HG02981 (cell line): ENCODE results near the gene GBA3.

ENCODE experiments used
- ATAC-seq: cut with Tn5 transposase; IDR thresholded peaks from one replicate; pipeline ENCODE4 v1.9.1; 2021; ENCODE audit warnings: mild to moderate bottlenecking, moderate library complexity; ENCODE audit not compliant: unreplicated experiment

The GBA3 gene

DNA sequence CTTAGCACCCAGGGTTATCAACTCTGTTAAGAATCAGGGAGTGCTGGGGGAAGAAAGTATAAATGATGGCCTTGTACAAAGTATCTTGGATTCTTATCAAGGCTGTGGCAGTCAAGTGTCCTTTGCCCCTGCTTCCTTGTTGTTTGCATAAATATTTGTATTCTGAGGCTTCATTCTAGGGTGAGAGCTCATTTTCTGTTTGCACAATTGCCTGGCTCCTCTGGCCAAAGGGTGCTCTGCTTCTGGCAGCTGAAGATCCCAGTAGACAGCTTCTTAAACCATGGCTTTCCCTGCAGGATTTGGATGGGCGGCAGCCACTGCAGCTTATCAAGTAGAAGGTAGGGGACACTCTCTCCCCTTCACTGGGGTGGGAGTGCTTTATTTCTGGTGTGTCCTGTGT is at the start of gene GBA3:
TSS of gene GBA3 (plus strand) at position 202 of the 400 bp plus-strand sequence.
- no peak for ATAC-seq

DNA sequence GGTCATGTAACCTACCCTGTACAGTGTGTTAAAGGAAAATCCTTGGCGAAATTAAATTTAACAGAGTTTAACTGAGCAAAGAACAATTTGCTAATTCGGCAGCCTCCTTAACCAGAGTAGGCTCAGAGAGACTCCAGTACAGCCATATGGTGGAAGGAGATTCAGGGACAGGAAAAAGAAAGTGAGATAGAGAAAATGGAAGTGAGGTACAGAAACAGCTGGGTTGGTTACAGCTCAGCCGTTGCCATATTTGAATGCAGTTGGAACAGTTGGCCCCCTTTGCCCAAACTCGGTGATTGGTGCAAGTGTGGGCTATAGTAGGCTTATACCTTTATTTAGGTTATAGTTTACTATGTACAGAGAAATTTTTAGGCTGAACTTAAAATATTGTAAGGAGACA is 48.8 kb upstream of the GBA3 start:
- ATAC-seq, result no peak

DNA sequence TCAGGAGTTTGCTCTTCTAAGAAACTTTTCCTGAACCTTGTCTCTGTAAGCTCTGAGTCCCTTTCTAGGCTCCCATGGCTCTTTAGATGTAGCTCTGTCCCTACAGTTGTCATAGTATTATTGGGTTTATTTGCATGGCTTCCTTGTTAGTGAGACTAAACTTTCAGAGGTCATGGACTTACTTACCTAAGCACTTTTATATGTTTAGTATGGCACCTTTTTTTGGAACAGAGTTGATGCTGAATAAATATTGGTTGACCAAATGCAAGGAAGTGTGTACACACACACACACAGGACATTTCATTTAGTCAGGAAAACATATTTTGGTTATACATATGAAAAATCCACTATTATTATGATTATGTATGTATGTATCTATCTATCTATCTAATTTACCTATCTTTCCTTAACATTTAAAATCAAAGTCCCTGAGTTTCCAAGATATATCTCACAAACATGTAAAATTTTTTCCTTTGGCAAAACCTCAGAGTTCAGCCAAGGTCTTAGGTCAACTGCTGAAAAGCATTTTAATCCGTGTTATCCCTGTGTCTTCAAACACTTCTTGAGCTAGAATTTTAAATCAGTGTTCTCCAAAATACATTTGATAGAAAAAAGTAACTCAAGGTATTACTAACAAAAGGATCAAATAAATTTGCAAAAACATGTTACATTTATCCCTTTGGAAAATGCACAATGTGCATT is 47.1 kb upstream of the GBA3 start:
- ATAC-seq, result no peak

- no peak for ATAC-seq
These were observed 43.7 kb upstream of the GBA3 start for GRCh38 chr4:22648996-22649395.

GRCh38 chr4:22650771-22651170 is 42.0 kb upstream of the GBA3 start:
- no peak for ATAC-seq

DNA sequence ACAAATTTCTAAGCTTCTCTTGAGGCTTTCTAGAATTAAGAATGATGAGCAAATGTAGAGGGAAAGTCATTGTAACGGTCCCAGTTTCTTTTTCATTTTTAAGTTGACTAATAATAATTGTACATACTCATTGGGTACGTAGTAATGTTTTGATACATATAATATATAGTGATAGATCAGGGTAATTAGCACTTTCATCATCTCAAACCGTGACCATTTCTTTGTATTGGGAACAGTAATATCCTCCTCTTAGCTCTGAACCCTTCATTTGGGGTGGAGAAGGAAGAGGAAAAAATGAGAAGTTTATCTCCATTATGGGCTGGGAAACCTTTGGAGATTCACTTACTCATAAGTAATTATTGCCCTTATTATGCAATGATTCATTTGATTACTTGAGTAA is 39.0 kb upstream of the GBA3 start:
- ATAC-seq, result no peak

- no peak for ATAC-seq
These were observed 31.3 kb upstream of the GBA3 start for GRCh38 chr4:22661443-22661842.

DNA sequence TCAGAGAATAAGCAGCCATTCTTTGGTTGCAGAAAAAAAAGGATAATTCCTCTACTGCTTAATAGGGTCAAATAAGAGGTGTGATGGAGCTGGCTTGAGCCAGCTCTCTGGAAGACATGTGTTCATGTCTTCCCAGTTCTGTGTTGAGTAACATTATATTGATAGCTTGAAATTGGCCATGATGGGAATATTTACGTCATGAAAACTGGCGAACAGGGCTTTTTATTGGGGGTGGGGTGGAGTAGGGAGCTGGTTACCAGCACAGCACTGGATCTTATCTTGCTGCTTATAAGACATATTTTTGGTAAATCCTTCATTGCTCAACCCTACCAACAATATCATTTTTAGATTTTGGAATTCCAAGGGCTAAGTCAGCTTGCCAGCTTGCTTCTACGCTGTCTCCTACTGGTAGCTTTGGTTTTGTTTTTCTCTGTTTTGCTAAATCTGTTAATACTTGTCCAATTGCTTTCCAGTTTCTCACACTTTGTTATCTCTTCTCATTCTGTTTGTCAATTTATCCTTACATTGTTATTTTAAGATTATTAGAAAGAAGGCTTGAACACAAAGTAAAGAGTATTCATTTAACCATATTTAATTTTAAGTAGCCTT is 25.3 kb upstream of the GBA3 start:
- ATAC-seq, result no peak

DNA sequence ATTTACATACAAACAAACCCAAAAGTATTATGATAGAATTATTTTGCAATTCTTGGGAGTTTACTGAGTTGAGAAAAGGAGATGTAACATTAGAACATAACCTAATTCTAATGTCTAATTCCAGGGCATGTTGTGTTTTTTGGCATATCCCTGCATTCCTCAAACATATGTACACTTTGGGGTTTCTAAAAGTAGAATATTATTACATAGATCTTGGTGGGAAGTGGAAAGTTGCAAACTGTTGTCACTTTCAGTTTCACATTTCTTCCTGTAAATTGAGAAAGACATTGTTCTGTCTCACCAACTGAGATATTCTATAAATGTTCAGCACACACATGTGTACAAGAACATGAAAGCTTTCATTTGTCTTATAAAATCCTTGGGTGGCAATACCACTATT is 24.4 kb upstream of the GBA3 start:
- no peak for ATAC-seq

- no peak for ATAC-seq
These were observed 24.0 kb upstream of the GBA3 start for GRCh38 chr4:22668702-22669101.

DNA sequence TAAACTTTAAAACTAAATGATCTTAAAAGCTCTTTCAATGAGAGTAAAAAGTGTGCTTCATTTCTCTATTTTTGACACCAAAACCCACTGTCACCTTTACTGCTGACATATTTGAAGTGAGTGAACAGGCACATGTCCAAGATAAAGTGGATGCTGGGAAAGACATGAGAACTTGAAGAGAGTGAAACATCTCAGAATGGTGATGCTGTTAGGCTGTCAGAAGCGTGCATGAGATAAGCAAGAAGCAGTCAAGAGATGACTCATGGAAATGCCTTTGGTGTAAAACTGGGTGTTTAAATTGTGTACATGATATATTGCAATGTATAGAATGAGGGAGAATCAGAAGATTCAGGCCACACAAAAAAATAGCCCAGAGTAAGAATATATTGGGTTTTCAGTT is 21.8 kb upstream of the GBA3 start:
- no peak for ATAC-seq

GRCh38 chr4:22672519-22672918 is 20.2 kb upstream of the GBA3 start:
- ATAC-seq, result no peak

- ATAC-seq, result no peak
These were observed 19.8 kb upstream of the GBA3 start for GRCh38 chr4:22672944-22673343.

DNA sequence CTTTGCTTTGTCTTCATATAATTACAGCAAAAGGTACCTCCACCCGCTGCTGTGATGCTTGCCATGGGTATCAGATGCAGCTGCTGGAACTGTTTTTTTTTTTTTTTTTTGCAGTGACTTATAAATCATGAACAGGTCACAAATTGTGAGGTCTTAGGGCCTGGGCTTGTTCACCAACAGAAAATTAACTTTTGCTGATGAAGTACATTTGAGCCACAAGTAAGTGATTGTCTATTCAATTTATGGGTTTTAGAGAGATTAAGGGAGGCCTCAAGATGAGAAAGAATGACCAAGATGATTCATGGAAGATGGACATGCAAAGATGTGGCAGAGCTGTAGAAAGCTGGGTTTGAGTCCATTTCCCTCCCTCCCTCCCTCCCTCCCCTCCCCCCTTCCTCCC is 18.0 kb upstream of the GBA3 start:
- ATAC-seq, result no peak

GRCh38 chr4:22676063-22676462 is 16.7 kb upstream of the GBA3 start:
- no peak for ATAC-seq

DNA sequence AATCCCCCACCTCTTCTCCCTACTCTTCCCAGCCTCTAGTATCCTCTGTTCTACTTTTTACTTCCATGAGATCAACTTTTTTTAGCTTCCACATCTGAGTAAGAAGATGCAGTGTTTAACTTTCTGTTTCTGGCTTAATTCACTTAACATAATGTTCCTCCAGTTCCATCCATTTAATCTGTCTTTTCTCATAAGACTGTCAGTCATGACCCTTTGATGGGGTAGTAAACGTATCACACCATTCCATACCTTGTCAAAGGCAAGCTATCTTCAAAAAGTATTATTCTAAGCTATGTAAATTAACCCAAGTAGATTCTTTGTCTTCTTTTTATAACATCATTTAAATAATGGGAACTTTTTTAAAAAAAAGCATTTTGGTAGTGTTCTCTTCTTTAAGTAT is 15.0 kb upstream of the GBA3 start:
- no peak for ATAC-seq

GRCh38 chr4:22678940-22679854 is 13.5 kb upstream of the GBA3 start:
- ATAC-seq, result no peak

DNA sequence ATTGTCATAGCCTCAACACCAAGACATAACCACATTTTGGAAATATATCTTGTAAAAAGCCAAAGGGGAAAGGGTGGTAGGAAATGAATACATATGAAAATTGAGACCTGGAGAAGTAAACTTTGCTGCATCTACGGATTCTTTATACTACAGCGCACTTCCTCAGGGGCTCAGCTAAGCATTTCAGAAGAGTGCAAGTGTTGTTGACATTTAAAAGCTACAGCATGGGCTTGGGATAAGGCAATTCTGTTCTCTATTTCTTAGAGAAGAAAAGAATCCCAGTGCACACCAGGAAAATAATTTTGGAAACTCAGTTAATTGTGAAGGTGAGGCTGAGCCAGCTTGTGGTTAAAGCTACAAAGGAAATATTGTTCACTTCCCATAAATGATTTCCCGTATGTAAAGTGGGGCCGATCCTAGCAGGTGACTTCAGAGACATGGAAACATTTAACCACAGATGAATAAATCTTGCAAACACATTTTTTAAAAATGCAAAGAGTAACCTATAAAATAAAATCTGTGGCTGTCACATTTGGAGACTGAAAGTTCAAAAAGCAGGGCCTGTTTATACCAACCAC is 12.6 kb upstream of the GBA3 start:
- no peak for ATAC-seq

- no peak for ATAC-seq
These were observed 9.0 kb upstream of the GBA3 start for GRCh38 chr4:22683726-22684125.

GRCh38 chr4:22686141-22686540 is 6.6 kb upstream of the GBA3 start:
- no peak for ATAC-seq

GRCh38 chr4:22688236-22688635 is 4.5 kb upstream of the GBA3 start:
- ATAC-seq, result no peak

DNA sequence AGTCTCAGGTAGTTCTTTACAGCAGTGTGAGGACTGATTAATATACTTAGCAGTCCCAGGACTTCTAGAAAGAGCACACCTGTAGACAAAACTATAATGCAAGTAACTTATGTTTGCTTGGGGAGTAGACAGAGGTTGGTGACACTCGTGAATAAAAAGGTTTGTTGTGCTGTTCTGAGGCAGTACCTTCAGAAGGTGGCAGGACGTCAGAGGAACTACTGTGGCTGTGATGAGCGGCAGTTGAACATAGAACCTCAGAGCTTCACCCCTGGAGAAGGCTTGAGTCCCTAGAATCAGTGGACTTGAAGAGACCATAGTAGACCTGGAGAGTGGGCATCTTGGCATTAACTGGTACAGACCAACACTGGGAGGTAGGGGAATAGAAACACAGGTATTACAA is 3.3 kb upstream of the GBA3 start:
- no peak for ATAC-seq
